Uterus (tissue), 2 donors: Measurements from ENCODE around the gene RBM15B.

Experiments
- POLR2A ChIP-seq, 2 donors: fragments of 450-650 bp; IDR thresholded peaks; one replicate each; pipeline ENCODE4 v1.6.1; 2016; ENCODE audit warnings: antibody characterized with exemption in 2 of 2, mild to moderate bottlenecking in 1 of 2, moderate library complexity in 1 of 2
- TF ChIP-seq, protein P1 (sequence below), 4 experiments: fragments of 200-600 bp in 2 of 4; fragments of 450-650 bp in 2 of 4; sonication (generic) in 2 of 4; IDR thresholded peaks; one replicate each; pipeline ENCODE4 v1.5.1; 2016 to 2019; ENCODE audit warnings: antibody characterized with exemption in 4 of 4, mild to moderate bottlenecking in 2 of 4, moderate library complexity in 1 of 4

- TF ChIP-seq, protein P1, sequence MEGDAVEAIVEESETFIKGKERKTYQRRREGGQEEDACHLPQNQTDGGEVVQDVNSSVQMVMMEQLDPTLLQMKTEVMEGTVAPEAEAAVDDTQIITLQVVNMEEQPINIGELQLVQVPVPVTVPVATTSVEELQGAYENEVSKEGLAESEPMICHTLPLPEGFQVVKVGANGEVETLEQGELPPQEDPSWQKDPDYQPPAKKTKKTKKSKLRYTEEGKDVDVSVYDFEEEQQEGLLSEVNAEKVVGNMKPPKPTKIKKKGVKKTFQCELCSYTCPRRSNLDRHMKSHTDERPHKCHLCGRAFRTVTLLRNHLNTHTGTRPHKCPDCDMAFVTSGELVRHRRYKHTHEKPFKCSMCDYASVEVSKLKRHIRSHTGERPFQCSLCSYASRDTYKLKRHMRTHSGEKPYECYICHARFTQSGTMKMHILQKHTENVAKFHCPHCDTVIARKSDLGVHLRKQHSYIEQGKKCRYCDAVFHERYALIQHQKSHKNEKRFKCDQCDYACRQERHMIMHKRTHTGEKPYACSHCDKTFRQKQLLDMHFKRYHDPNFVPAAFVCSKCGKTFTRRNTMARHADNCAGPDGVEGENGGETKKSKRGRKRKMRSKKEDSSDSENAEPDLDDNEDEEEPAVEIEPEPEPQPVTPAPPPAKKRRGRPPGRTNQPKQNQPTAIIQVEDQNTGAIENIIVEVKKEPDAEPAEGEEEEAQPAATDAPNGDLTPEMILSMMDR (IDR thresholded peaks at IDR 0.05): no peak
- no peak for TF ChIP-seq POLR2A (IDR thresholded peaks at IDR 0.05)
Observed at GRCh38 chr3:51350751-51351150, 40.3 kb upstream of the RBM15B start.
